OCI-LY3 (cell line): ENCODE results near the gene COL20A1.

Experiments used
- H2AFZ ChIP-seq: fragments of 200-600, 300-600 bp; shearing (Covaris generic); 2 replicates; pipeline ENCODE4 v1.6.0; 2014; ENCODE audit warnings: antibody characterized with exemption, low read depth, low read length
- H3K27ac ChIP-seq: fragments of 200-600, 300-600 bp; sonication (generic); 2 replicates; pipeline ENCODE4 v1.5.1; 2014; ENCODE audit warnings: mild to moderate bottlenecking, low read length, moderate library complexity, mixed read lengths
- H3K27me3 ChIP-seq: fragments of 200-600, 300-600 bp; sonication (generic); 2 replicates; pipeline ENCODE4 v1.6.1; 2014; ENCODE audit warnings: low read depth, low read length, mixed read lengths
- H3K36me3 ChIP-seq: fragments of 200-600, 300-600 bp; sonication (generic); replicated peaks from 2 replicates; pipeline ENCODE3; 2014; ENCODE audit warnings: low read depth, low read length, mixed read lengths
- H3K4me1 ChIP-seq: fragments of 300-600, 200-600 bp; sonication (generic); 2 replicates; pipeline ENCODE4 v1.6.1; 2014; ENCODE audit warnings: low read length, mixed read lengths
- H3K4me2 ChIP-seq: fragments of 200-600, 300-600 bp; sonication (generic); 2 replicates; pipeline ENCODE4 v1.6.1; 2014; ENCODE audit warnings: low read length, mixed read lengths
- H3K4me3 ChIP-seq: fragments of 300-600, 200-600 bp; sonication (generic); 2 replicates; pipeline ENCODE4 v1.5.1; 2014; ENCODE audit warnings: antibody characterized with exemption, mild to moderate bottlenecking, low read length, moderate library complexity
- H3K79me2 ChIP-seq: fragments of 300-600, 200-600 bp; shearing (Covaris generic); 2 replicates; pipeline ENCODE4 v1.6.1; 2014; ENCODE audit warnings: mild to moderate bottlenecking, low read length, mixed read lengths
- H3K9ac ChIP-seq: fragments of 300-600, 200-600 bp; shearing (Covaris generic); 2 replicates; pipeline ENCODE4 v1.6.0; 2014; ENCODE audit warnings: mild to moderate bottlenecking, low read length, moderate library complexity
- H3K9me3 ChIP-seq: fragments of 200-600, 300-600 bp; shearing (Covaris generic); 2 replicates; pipeline ENCODE4 v1.6.1; 2014; ENCODE audit warnings: low read length, mixed read lengths; ENCODE audit not compliant: insufficient read depth
- H4K20me1 ChIP-seq: fragments of 200-600, 300-600 bp; sonication (generic); 2 replicates; pipeline ENCODE4 v1.6.1; 2016; ENCODE audit warnings: low read length, mixed read lengths; ENCODE audit not compliant: insufficient read depth
- EZH2phosphoT487 ChIP-seq: fragments of 200-600 bp; shearing (Covaris generic); IDR thresholded peaks from 2 replicates; pipeline ENCODE4 v1.6.1; 2018; ENCODE audit warnings: antibody characterized with exemption, mixed run types, low read depth
- TF ChIP-seq, protein P1 (sequence below): fragments of 200-600, 300-600 bp; sonication (generic); IDR thresholded peaks from 2 replicates; pipeline ENCODE4 v1.5.1; 2014; ENCODE audit warnings: antibody characterized with exemption, low read length, low read depth

COL20A1 gene

DNA sequence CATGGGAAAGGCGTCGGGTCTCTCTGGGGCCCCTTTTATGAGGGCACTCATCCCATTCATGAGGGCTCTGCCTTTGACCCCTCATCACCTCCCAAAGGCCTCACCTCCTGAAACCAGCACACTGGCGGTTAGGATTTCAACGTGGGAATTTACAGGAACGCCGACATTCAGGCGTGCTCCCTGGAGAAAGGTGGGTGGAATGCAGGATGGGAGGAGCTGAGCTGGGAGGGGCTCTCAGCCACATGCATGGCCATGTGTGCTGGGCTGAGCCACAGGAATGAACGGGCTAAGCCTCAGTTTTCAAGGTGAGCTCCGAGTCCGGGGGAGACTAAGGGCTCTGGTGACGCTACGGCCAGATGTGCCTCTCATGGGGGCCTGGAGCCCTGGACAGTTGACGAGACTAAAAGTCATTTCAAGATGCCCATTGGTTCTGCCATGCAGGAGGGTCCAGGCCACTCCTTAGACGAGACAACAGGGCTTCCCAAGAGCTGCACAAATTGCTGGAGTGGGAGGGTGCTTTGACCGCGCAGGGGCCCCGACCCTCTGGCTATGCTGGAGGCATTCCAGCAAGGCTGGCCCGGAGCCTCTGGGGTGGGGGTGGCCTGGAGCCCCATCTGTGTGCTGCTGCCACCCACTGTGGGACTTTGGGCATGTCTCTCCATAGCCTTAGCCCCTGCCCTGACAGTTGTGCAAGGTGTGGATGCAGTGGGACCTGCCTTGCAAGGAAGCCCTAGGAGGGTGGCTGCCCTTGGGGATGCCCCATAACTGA, 24.1 kb upstream of the COL20A1 start:
- Histone ChIP-seq H3K9me3 (no peaks in the 10 kb centered on the region), H3K27me3 (no peaks in the 10 kb centered on the region), H3K27ac (no peak overlapping the region), H2AFZ (no peak overlapping the region), H3K4me2 (no peak overlapping the region), H3K36me3 (no peaks in the 10 kb centered on the region), H3K79me2 (peaks cover 13% of the 10 kb centered on the region), H3K4me1 (peaks cover 6% of the 10 kb centered on the region), H4K20me1 (peaks cover 1% of the 10 kb centered on the region), H3K9ac (no peak overlapping the region), H3K4me3 (no peak overlapping the region)
- TF ChIP-seq, protein P1, sequence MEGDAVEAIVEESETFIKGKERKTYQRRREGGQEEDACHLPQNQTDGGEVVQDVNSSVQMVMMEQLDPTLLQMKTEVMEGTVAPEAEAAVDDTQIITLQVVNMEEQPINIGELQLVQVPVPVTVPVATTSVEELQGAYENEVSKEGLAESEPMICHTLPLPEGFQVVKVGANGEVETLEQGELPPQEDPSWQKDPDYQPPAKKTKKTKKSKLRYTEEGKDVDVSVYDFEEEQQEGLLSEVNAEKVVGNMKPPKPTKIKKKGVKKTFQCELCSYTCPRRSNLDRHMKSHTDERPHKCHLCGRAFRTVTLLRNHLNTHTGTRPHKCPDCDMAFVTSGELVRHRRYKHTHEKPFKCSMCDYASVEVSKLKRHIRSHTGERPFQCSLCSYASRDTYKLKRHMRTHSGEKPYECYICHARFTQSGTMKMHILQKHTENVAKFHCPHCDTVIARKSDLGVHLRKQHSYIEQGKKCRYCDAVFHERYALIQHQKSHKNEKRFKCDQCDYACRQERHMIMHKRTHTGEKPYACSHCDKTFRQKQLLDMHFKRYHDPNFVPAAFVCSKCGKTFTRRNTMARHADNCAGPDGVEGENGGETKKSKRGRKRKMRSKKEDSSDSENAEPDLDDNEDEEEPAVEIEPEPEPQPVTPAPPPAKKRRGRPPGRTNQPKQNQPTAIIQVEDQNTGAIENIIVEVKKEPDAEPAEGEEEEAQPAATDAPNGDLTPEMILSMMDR = no peak
- no peak for TF ChIP-seq EZH2phosphoT487

DNA sequence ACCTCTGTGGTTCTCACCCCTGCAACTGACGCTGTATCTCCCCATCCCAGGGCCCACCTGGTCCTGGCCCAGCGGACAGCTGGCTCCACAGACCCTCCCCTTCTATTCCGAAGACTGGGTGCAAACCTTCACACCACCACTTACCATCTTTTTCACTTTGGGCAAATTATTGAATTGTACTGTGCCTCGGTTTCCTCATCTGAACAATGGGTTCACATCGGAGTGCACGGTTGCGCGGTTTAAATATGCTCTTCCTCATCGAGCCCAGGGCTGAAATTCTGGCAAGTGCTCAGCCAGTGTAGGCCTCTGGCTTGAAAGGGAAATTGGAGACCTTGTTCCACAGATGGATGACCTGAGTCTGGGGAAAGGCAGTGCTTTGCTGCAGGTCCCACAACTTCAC, 23.3 kb upstream of the COL20A1 start:
- Histone ChIP-seq H3K4me3 (no peak overlapping the region), H2AFZ (no peak overlapping the region), H3K9ac (no peak overlapping the region), H3K27ac (no peak overlapping the region), H4K20me1 (peaks cover 9% of the 10 kb centered on the region), H3K9me3 (no peaks in the 10 kb centered on the region), H3K4me1 (peaks cover 14% of the 10 kb centered on the region), H3K27me3 (no peaks in the 10 kb centered on the region), H3K36me3 (no peaks in the 10 kb centered on the region), H3K4me2 (no peak overlapping the region), H3K79me2 (peaks cover 21% of the 10 kb centered on the region)
- TF ChIP-seq, protein P1 = no peak
- no peak for TF ChIP-seq EZH2phosphoT487

DNA sequence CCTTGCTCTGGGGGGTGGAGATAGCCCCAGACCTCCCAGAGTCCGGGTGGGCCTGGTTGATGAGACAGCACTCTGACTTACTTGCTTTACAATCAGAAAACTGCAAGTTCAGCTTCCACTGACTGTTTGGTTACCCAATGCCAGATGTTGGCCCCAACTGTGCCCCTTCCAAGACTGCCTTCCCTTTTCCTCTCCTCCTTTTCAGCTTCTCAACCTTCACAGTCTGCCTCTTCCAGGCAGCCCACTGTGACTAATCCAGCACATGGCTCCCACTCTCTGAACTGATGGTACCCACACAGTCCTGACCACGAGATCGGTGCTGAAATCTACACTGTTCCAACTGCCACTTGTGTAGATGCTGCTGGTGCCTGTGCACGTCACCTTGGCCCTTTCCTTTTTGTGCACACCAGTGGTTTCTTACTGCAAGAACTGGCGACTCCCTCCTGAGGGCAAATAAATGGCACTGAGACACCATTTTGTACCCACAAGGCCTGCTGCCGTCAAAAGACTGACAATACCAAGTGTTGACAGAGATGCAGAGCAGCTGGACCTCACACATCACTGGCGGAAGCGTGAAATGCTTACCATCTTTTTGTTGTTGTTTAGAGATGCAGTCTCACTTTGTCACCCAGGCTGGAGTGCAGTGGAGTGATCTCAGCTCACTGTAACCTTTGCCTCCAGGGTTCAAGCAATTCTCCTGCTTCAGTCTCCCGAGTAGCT, 22.2 kb upstream of the COL20A1 start:
- Histone ChIP-seq H3K4me2 (no peak overlapping the region), H3K27ac (no peak overlapping the region), H2AFZ (no peak overlapping the region), H3K27me3 (no peaks in the 10 kb centered on the region), H4K20me1 (peaks cover 18% of the 10 kb centered on the region), H3K36me3 (peaks cover under 1% of the 10 kb centered on the region), H3K9ac (no peak overlapping the region), H3K79me2 (peaks cover 32% of the 10 kb centered on the region), H3K4me1 (peaks cover 14% of the 10 kb centered on the region), H3K4me3 (no peak overlapping the region), H3K9me3 (no peaks in the 10 kb centered on the region)
- TF ChIP-seq EZH2phosphoT487 = no peak
- TF ChIP-seq, protein P1 = no peak
